Spinal cord (tissue), 10 donors: Measurements from ENCODE around the gene ZNF516. TPM values are rescaled to one million over a fixed set of nuclear protein-coding genes. Genes with fewer than 3 reads are reported as not detected.

Experiments
- DNase-seq, 6 donors: peaks; one replicate each; pipeline versions ENCODE4 v3.0.0 to v3.0.0-alpha.2; 2013 to 2015; ENCODE audit warnings: low spot score in 6 of 6, low read depth in 4 of 6
- H3K27ac ChIP-seq: one replicate; pipeline ENCODE4 v1.5.1; 2013; ENCODE audit warnings: low read depth, low read length, control low read depth
- H3K27me3 ChIP-seq: one replicate; pipeline ENCODE4 v1.6.1; 2013; ENCODE audit warnings: low read length; ENCODE audit not compliant: control insufficient read depth, insufficient read depth
- H3K36me3 ChIP-seq: one replicate; pipeline ENCODE4 v1.6.1; 2013; ENCODE audit warnings: low read length; ENCODE audit not compliant: control insufficient read depth, insufficient read depth
- H3K4me1 ChIP-seq: one replicate; pipeline ENCODE4 v1.6.1; 2013; ENCODE audit warnings: low read length; ENCODE audit not compliant: control insufficient read depth, insufficient read depth
- H3K4me3 ChIP-seq: one replicate; pipeline ENCODE4 v1.5.1; 2013; ENCODE audit warnings: low read depth, low read length, control low read depth
- H3K9me3 ChIP-seq: one replicate; pipeline ENCODE4 v1.6.1; 2013; ENCODE audit warnings: low read length; ENCODE audit not compliant: control insufficient read depth, insufficient read depth
- WGBS: methylation state at CpG from one replicate; pipeline ENCODE4 v1.1.5; 2013; ENCODE audit warnings: missing lambda C conversion rate; ENCODE audit not compliant: insufficient coverage; 5-methylcytosine and 5-hydroxymethylcytosine counted together
- polyA plus RNA-seq, 2 donors: library from polyadenylated mRNA; unstranded; fragments of 120-200 nt; gene quantifications; one replicate each; pipeline ENCODE4 v1.2.1, GENCODE V29; 2013; ENCODE audit not compliant: insufficient read length in 2 of 2
- total RNA-seq, 2 donors: library from RNA; depleted of rRNA in 1 of 2; stranded (reverse); fragments of 120-200 nt in 1 of 2; fragments of >200 nt in 1 of 2; gene quantifications; one replicate each; pipeline versions ENCODE4 v1.2.3 to v1.2.4, GENCODE V29; 2013 to 2014
- donor health status: healthy.

The ZNF516 gene
- total and polyA plus RNA-seq, 4 donors: 25.1 to 33.8 (median 28.0) TPM

- Histone ChIP-seq H3K27me3 (no peaks in the 10 kb centered on the region), H3K4me1 (peaks cover 21% of the 10 kb centered on the region), H3K27ac (no peak overlapping the region), H3K36me3 (peaks cover 4% of the 10 kb centered on the region), H3K4me3 (no peak overlapping the region), H3K9me3 (no peaks in the 10 kb centered on the region)
- WGBS: 61% methylated on average over 25 of the region's 27 CpGs
- peak in 2 of 6 donors; percentile 24 to 41 for DNase-seq
Measured at GRCh38 chr18:76348267-76349066, 146.6 kb downstream of the ZNF516 start.

GRCh38 chr18:76347341-76347740 lies 147.7 kb downstream of the ZNF516 start:
- Histone ChIP-seq H3K4me3 (no peak overlapping the region), H3K9me3 (no peaks in the 10 kb centered on the region)

GRCh38 chr18:76346490-76347130 lies 148.4 kb downstream of the ZNF516 start:
- Histone ChIP-seq H3K9me3 (no peaks in the 10 kb centered on the region), H3K36me3 (peaks cover 4% of the 10 kb centered on the region), H3K4me1 (peaks cover 21% of the 10 kb centered on the region), H3K4me3 (no peak overlapping the region), H3K27me3 (no peaks in the 10 kb centered on the region), H3K27ac (no peak overlapping the region)
- DNase-seq: no peak
- WGBS: 91% methylated on average over 29 of the region's 29 CpGs

More at GRCh38 chr18:76347341-76347740, 147.7 kb downstream of the ZNF516 start:
- 96% methylated on average over 5 of the region's 7 CpGs for WGBS
- H3K36me3 ChIP-seq: peaks cover 4% of the 10 kb centered on the region
- H3K4me1 ChIP-seq: peaks cover 21% of the 10 kb centered on the region
- H3K27ac ChIP-seq: no peak overlapping the region
- DNase-seq: no peak
- no peaks in the 10 kb centered on the region for H3K27me3 ChIP-seq

GRCh38 chr18:76345901-76346300 lies 149.1 kb downstream of the ZNF516 start:
- WGBS: 90% methylated on average over 3 of the region's 4 CpGs

GRCh38 chr18:76343938-76344569 lies 151.0 kb downstream of the ZNF516 start:
- H3K27ac ChIP-seq: no peak overlapping the region
- no peak overlapping the region for H3K4me3 ChIP-seq
- peaks cover 17% of the 10 kb centered on the region for H3K4me1 ChIP-seq
- H3K9me3 ChIP-seq: peaks cover 2% of the 10 kb centered on the region
- no peak for DNase-seq
- H3K27me3 ChIP-seq: no peaks in the 10 kb centered on the region
- WGBS: 98% methylated on average over 3 of the region's 3 CpGs
- peaks cover 4% of the 10 kb centered on the region for H3K36me3 ChIP-seq

More at GRCh38 chr18:76345901-76346300, 149.1 kb downstream of the ZNF516 start:
- H3K4me3 ChIP-seq: no peak overlapping the region
- DNase-seq: no peak
- peaks cover 21% of the 10 kb centered on the region for H3K4me1 ChIP-seq
- peaks cover 2% of the 10 kb centered on the region for H3K9me3 ChIP-seq
- peaks cover 4% of the 10 kb centered on the region for H3K36me3 ChIP-seq
- no peak overlapping the region for H3K27ac ChIP-seq
- H3K27me3 ChIP-seq: no peaks in the 10 kb centered on the region

- Histone ChIP-seq H3K27me3 (no peaks in the 10 kb centered on the region), H3K27ac (no peak overlapping the region), H3K9me3 (peaks cover 2% of the 10 kb centered on the region), H3K4me3 (no peak overlapping the region), H3K4me1 (no peaks in the 10 kb centered on the region), H3K36me3 (no peaks in the 10 kb centered on the region)
- 83% methylated on average over 1 of the region's 2 CpGs for WGBS
- no peak for DNase-seq
Measured at GRCh38 chr18:76340410-76340809, 154.6 kb downstream of the ZNF516 start.

GRCh38 chr18:76339246-76339620 lies 155.8 kb downstream of the ZNF516 start:
- peaks cover 2% of the 10 kb centered on the region for H3K9me3 ChIP-seq
- H3K27ac ChIP-seq: no peak overlapping the region
- WGBS: 74% methylated on average over 2 of the region's 2 CpGs
- DNase-seq: no peak
- H3K36me3 ChIP-seq: no peaks in the 10 kb centered on the region
- H3K4me3 ChIP-seq: no peak overlapping the region
- H3K4me1 ChIP-seq: no peaks in the 10 kb centered on the region
- no peaks in the 10 kb centered on the region for H3K27me3 ChIP-seq

- Histone ChIP-seq H3K9me3 (peaks cover 2% of the 10 kb centered on the region), H3K4me1 (no peaks in the 10 kb centered on the region), H3K36me3 (no peaks in the 10 kb centered on the region), H3K27ac (no peak overlapping the region), H3K27me3 (no peaks in the 10 kb centered on the region), H3K4me3 (no peak overlapping the region)
- 71% methylated on average over 2 of the region's 5 CpGs for WGBS
- no peak for DNase-seq
Measured at GRCh38 chr18:76338619-76339245, 156.3 kb downstream of the ZNF516 start.

- Histone ChIP-seq H3K27me3 (no peaks in the 10 kb centered on the region), H3K36me3 (no peaks in the 10 kb centered on the region), H3K27ac (no peak overlapping the region), H3K4me3 (no peak overlapping the region), H3K9me3 (peaks cover 2% of the 10 kb centered on the region), H3K4me1 (no peaks in the 10 kb centered on the region)
- no peak for DNase-seq
- 99% methylated on average over 6 of the region's 9 CpGs for WGBS
Measured at GRCh38 chr18:76338088-76338487, 157.0 kb downstream of the ZNF516 start.
